Esophagus squamous epithelium (tissue), 5 donors: Measurements from ENCODE around the gene TRNP1. TPM values are rescaled to one million over a fixed set of nuclear protein-coding genes. Genes with fewer than 3 reads are reported as not detected.

Experiments used
- DNase-seq: peaks from one replicate; lab custom pipeline; 2025; lab: John Stamatoyannopoulos, UW
- H3K27ac ChIP-seq, 4 donors: fragments of 200-600 bp; sonication (generic); one replicate each; pipeline ENCODE4 v1.5.1; 2016 to 2019; ENCODE audit warnings: mild to moderate bottlenecking in 1 of 4
- H3K27me3 ChIP-seq, 4 donors: fragments of 200-600 bp; sonication (generic); 1 replicate in 3 of 4; 2 replicates in 1 of 4; pipeline versions ENCODE4 v1.5.1 to v1.6.0; 2017 to 2021; ENCODE audit warnings: antibody characterized with exemption in 1 of 4
- H3K36me3 ChIP-seq, 3 donors: fragments of 200-600 bp; sonication (generic); one replicate each; pipeline ENCODE4 v1.5.1; 2016 to 2019
- H3K4me1 ChIP-seq, 3 donors: fragments of 200-600 bp; sonication (generic); one replicate each; pipeline ENCODE4 v1.5.1; 2017 to 2019
- H3K4me3 ChIP-seq, 4 donors: fragments of 200-600 bp; sonication (generic); 1 replicate in 3 of 4; 2 replicates in 1 of 4; pipeline ENCODE4 v1.5.1; 2016 to 2019; ENCODE audit warnings: mild to moderate bottlenecking in 2 of 4, moderate library complexity in 1 of 4
- H3K9me3 ChIP-seq, 3 donors: fragments of 200-600 bp; sonication (generic); one replicate each; pipeline ENCODE4 v1.5.1; 2016 to 2019
- CTCF ChIP-seq, 6 experiments: fragments of 450-650 bp in 4 of 6; fragments of 200-600 bp in 2 of 6; sonication (generic) in 2 of 6; IDR thresholded peaks; one replicate each; pipeline ENCODE4 v1.5.1; 2016 to 2019; ENCODE audit warnings: antibody characterized with exemption in 6 of 6, mild to moderate bottlenecking in 4 of 6, moderate library complexity in 4 of 6
- POLR2A ChIP-seq, 4 donors: fragments of 450-650 bp; IDR thresholded peaks; one replicate each; pipeline ENCODE4 v1.6.1; 2017; ENCODE audit warnings: antibody characterized with exemption in 4 of 4, mild to moderate bottlenecking in 4 of 4, moderate library complexity in 3 of 4
- WGBS, 2 donors: methylation state at CpG; one replicate each; pipeline ENCODE4 v1.1.5; 2018; 5-methylcytosine and 5-hydroxymethylcytosine counted together
- intact Hi-C: fragments of 100-400 bp; cut with DNase I; formaldehyde crosslinking; loops from one replicate; pipeline ENCODE4 v1.15.0; 2022
- total RNA-seq, 4 donors: library from RNA; depleted of rRNA; stranded (reverse); fragments of >200 nt; gene quantifications; one replicate each; pipeline ENCODE4 v1.1.0, GENCODE V29; 2016
- donor health status: DM: yes; HTN: yes; CAD: no.

TRNP1 gene
- total RNA-seq, 4 donors from 2014 or later = 26.9 to 208 (median 64.5) TPM

- DNase-seq = no peak
- Histone ChIP-seq H3K9me3 (no peaks in the 10 kb centered on the region), H3K4me1 (no peaks in the 10 kb centered on the region), H3K36me3 (peaks cover 25 to 94% (median 27%) of the 10 kb centered on the region in 3 donors), H3K27ac (no peak overlapping the region), H3K4me3 (no peak overlapping the region), H3K27me3 (no peaks in the 10 kb centered on the region)
- 100% methylated on average over 1 of the region's 1 CpG for whole genome bisulfite sequencing, 2 donors
- intact Hi-C loops = no loop called here
- TF ChIP-seq POLR2A (IDR thresholded peaks at IDR 0.05) (no peak), CTCF (IDR thresholded peaks at IDR 0.05) (no peak)
Observed at GRCh38 chr1:26949266-26949925, 44.1 kb upstream of the TRNP1 start.

DNA sequence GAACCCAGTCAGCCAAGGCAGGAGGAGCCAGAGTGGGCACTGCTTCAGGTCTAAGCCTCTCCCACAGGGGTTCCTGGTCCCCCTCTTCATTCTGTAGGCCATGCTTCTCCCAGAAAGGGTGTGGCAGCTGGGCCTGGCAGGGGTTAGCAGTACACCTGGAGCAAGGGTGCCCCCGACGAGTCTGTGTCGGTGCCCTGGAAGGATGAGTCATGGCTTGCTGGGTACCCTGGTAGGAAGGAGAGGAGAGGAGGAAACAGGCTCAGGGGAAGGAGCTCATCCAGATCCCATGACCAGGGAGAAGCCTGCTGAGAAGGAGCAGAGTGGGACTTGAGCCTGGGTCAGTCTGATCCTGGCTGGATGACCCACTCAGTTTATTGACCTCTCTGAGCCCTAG is 43.6 kb upstream of the TRNP1 start:
- intact Hi-C loops = no loop called here
- Histone ChIP-seq H3K4me1 (no peaks in the 10 kb centered on the region), H3K27ac (no peak overlapping the region), H3K9me3 (no peaks in the 10 kb centered on the region), H3K36me3 (peaks cover 20 to 92% (median 23%) of the 10 kb centered on the region in 3 donors), H3K27me3 (no peaks in the 10 kb centered on the region), H3K4me3 (no peak overlapping the region)
- WGBS, 2 donors = 30 to 60% methylated on average over 1 to 2 of the region's 3 CpGs
- DNase-seq = no peak
- TF ChIP-seq CTCF (IDR thresholded peaks at IDR 0.05) = no peak
- TF ChIP-seq POLR2A (IDR thresholded peaks at IDR 0.05) = no peak

DNA sequence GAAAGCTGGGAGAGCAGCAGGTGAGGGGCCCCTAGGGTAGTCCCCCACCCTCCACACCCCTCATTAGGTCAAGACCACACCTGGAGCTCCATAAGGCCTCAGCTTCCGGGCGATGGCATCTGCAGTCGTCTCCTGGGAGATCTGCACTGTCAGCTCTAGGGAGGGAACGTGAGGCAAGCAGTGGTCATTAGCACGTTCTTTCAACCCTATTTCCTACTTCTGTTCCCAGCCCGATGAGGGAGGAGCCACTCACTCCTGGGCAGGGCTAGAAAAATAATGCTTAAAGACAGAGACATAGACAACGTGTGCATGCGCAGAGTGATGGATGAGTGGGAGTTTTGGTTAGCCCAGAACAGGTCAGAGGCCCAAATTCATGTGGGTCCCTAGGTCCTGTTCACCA is 42.9 kb upstream of the TRNP1 start:
- H3K27me3 ChIP-seq = peaks cover 0 to under 1% (median 0%) of the 10 kb centered on the region in 4 donors
- 71 to 74% methylated on average over 4 to 7 of the region's 8 CpGs for WGBS, 2 donors
- H3K4me3 ChIP-seq = no peak overlapping the region
- TF ChIP-seq CTCF (IDR thresholded peaks at IDR 0.05) (no peak), POLR2A (IDR thresholded peaks at IDR 0.05) (no peak)
- peaks cover 0 to under 1% (median 0%) of the 10 kb centered on the region in 3 donors for H3K9me3 ChIP-seq
- peaks cover 13 to 87% (median 17%) of the 10 kb centered on the region in 3 donors for H3K36me3 ChIP-seq
- H3K4me1 ChIP-seq = no peaks in the 10 kb centered on the region
- no peak overlapping the region for H3K27ac ChIP-seq
- DNase-seq = no peak
- intact Hi-C loops = no loop called here

- intact Hi-C loops = no loop called here
- WGBS, 2 donors = 91% methylated on average over 6 of the region's 14 CpGs; no CpG with 5 or more reads in 1 of the 2 donors
- Histone ChIP-seq H3K4me3 (no peak overlapping the region), H3K9me3 (peaks cover 0 to 6% (median 0%) of the 10 kb centered on the region in 3 donors), H3K27me3 (peaks cover 0 to 7% (median 0%) of the 10 kb centered on the region in 4 donors), H3K36me3 (peaks cover 7 to 81% (median 11%) of the 10 kb centered on the region in 3 donors), H3K27ac (no peak overlapping the region), H3K4me1 (no peaks in the 10 kb centered on the region)
- TF ChIP-seq POLR2A (IDR thresholded peaks at IDR 0.05) (no peak), CTCF (IDR thresholded peaks at IDR 0.05) (no peak)
- DNase-seq = no peak
Observed at GRCh38 chr1:26951216-26951615, 42.3 kb upstream of the TRNP1 start.

DNA sequence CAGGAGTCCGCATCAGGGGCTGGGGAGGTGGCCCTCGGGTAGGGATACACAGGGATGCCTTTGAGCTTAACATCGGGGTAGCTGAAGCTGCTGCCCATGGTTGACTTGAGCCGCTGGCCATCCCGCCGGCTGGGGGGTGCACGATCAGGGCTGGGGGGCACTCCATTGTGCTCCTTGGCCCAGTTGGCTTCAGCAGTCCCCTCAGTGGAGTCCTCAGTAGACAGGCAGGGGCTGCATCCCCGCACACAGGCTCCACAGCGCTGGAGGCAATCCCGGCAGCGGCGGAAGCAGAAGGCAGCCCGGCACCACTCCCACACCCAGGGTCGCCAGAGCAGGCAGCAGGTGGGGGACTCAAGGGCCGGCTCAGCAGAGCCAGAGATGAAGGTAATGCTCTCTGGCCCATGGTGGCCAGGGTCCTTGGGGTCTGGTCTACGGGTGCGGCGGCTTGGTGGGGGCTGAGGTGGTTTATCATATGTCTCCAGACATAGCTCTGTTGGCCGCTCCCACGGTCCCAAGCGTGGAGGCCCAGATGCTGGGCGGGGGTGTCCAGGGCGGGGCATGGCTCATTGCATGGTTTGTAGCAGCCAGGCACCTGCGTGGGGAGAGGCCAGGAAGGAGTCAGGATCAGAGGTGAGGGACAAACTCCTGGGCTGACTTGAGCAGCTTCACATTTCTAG is 41.5 kb upstream of the TRNP1 start:
- TF ChIP-seq CTCF (IDR thresholded peaks at IDR 0.05) (no peak), POLR2A (IDR thresholded peaks at IDR 0.05) (no peak)
- H3K27ac ChIP-seq = no peak overlapping the region
- 40% methylated on average over 1 of the region's 24 CpGs; no CpG with 5 or more reads in 1 of the 2 donors for WGBS, 2 donors
- no peaks in the 10 kb centered on the region for H3K4me1 ChIP-seq
- H3K4me3 ChIP-seq = no peak overlapping the region
- peaks cover 0 to 7% (median 0%) of the 10 kb centered on the region in 3 donors for H3K9me3 ChIP-seq
- peaks cover 0 to 77% (median 8%) of the 10 kb centered on the region in 3 donors for H3K36me3 ChIP-seq
- H3K27me3 ChIP-seq = peaks cover 0 to 12% (median 0%) of the 10 kb centered on the region in 4 donors
- DNase-seq = no peak
- intact Hi-C loops = no loop called here
